WTC11 (cell line): Measurements from ENCODE around the gene ACSF3. TPM values are rescaled to one million over a fixed set of nuclear protein-coding genes. Genes with fewer than 3 reads are reported as not detected.
A peak's percentile ranks its signal among the peaks of the same experiment; 100 is the strongest.

ENCODE experiments used
- ATAC-seq: fragments of 200-7000 bp; cut with Tn5 transposase; 2 replicates; pipeline ENCODE4 v1.10.0; 2021; ENCODE audit warnings: mild to moderate bottlenecking, moderate library complexity
- CTCF ChIA-PET: fragments of 300-600 bp; sonication (Branson Sonifier 250); formaldehyde crosslinking; loops from one replicate; lab custom pipeline; 2021; ENCODE audit warnings: antibody characterized with exemption; lab: Charles Lee
- POLR2A ChIA-PET: fragments of 350-600 bp; sonication (Branson Sonifier 250); formaldehyde crosslinking; loops from one replicate; lab custom pipeline; 2021; ENCODE audit warnings: antibody characterized with exemption; lab: Charles Lee
- DNase-seq: peaks from one replicate; pipeline ENCODE4 v3.0.0; 2021; ENCODE audit warnings: low spot score
- H3K27ac Mint-ChIP-seq: 2 replicates; pipeline ENCODE4 v1.8.0; 2021; ENCODE audit warnings: mixed read lengths
- H3K27me3 Mint-ChIP-seq: 2 replicates; pipeline ENCODE4 v1.8.0; 2021; ENCODE audit warnings: low read depth, mild to moderate bottlenecking, moderate library complexity, mixed read lengths
- H3K36me3 Mint-ChIP-seq: 2 replicates; pipeline ENCODE4 v1.8.0; 2021; ENCODE audit warnings: mixed read lengths
- H3K4me1 Mint-ChIP-seq: 2 replicates; pipeline ENCODE4 v1.8.0; 2022; ENCODE audit warnings: mixed read lengths
- H3K4me3 Mint-ChIP-seq: 2 replicates; pipeline ENCODE4 v1.8.0; 2021; ENCODE audit warnings: mild to moderate bottlenecking, moderate library complexity, mixed read lengths
- H3K9me3 Mint-ChIP-seq: 2 replicates; pipeline ENCODE4 v1.8.0; 2021; ENCODE audit warnings: mixed read lengths
- ATF1 ChIP-seq: sonication (generic); formaldehyde crosslinking; IDR thresholded peaks from 2 replicates; pipeline ENCODE4 v1.8.1; 2023; ENCODE audit warnings: mild to moderate bottlenecking, moderate library complexity, missing genetic modification reagents
- CREB1 ChIP-seq: sonication (generic); formaldehyde crosslinking; IDR thresholded peaks from 2 replicates; pipeline ENCODE4 v1.8.0; 2023; ENCODE audit warnings: mild to moderate bottlenecking, missing genetic modification reagents
- EMX1 ChIP-seq: fragments of 250-450 bp; sonication (Bioruptor Pico); IDR thresholded peaks from 2 replicates; pipeline ENCODE4 v1.8.0; 2021; ENCODE audit warnings: mild to moderate bottlenecking
- FOXP1 ChIP-seq: sonication (generic); formaldehyde crosslinking; IDR thresholded peaks from 2 replicates; pipeline ENCODE4 v1.8.0; 2022; ENCODE audit warnings: missing genetic modification reagents, mild to moderate bottlenecking, moderate library complexity, borderline replicate concordance
- GABPB1 ChIP-seq: sonication (generic); formaldehyde crosslinking; IDR thresholded peaks from 2 replicates; pipeline ENCODE4 v1.8.1; 2023; ENCODE audit warnings: mild to moderate bottlenecking, missing genetic modification reagents
- GRHL2 ChIP-seq: fragments of 250-450 bp; sonication (Bioruptor Pico); IDR thresholded peaks from 2 replicates; pipeline ENCODE4 v1.8.0; 2022; ENCODE audit warnings: mild to moderate bottlenecking, moderate library complexity; ENCODE audit not compliant: insufficient replicate concordance, severe bottlenecking
- GTF2I ChIP-seq: fragments of 250-450 bp; sonication (Bioruptor Pico); conservative IDR thresholded peaks from 2 replicates; pipeline ENCODE4 v1.4.0; 2021; ENCODE audit warnings: mild to moderate bottlenecking
- HMGA2 ChIP-seq: fragments of 250-450 bp; sonication (Bioruptor Pico); IDR thresholded peaks from 2 replicates; pipeline ENCODE4 v1.4.0; 2021; ENCODE audit warnings: mild to moderate bottlenecking, moderate library complexity
- IRF2 ChIP-seq: sonication (generic); formaldehyde crosslinking; IDR thresholded peaks from 2 replicates; pipeline ENCODE4 v1.8.0; 2022; ENCODE audit warnings: low read depth, missing genetic modification reagents, borderline replicate concordance
- JUN ChIP-seq: sonication (generic); formaldehyde crosslinking; IDR thresholded peaks from 2 replicates; pipeline ENCODE4 v1.8.0; 2023; ENCODE audit warnings: mild to moderate bottlenecking, missing genetic modification reagents
- KAT7 ChIP-seq: sonication (generic); formaldehyde crosslinking; IDR thresholded peaks from 2 replicates; pipeline ENCODE4 v1.8.1; 2023; ENCODE audit warnings: missing genetic modification reagents, mild to moderate bottlenecking, borderline replicate concordance
- MXD4 ChIP-seq: fragments of 250-450 bp; sonication (Bioruptor Pico); IDR thresholded peaks from 2 replicates; pipeline ENCODE4 v1.8.0; 2021; ENCODE audit warnings: mild to moderate bottlenecking, moderate library complexity, borderline replicate concordance
- NFATC4 ChIP-seq: fragments of 250-450 bp; sonication (Bioruptor Pico); IDR thresholded peaks from 2 replicates; pipeline ENCODE4 v1.9.0; 2021; ENCODE audit warnings: mild to moderate bottlenecking
- NFE2L1 ChIP-seq: sonication (generic); formaldehyde crosslinking; IDR thresholded peaks from 2 replicates; pipeline ENCODE4 v1.8.1; 2023; ENCODE audit warnings: missing genetic modification reagents
- SMAD4 ChIP-seq: sonication (generic); formaldehyde crosslinking; IDR thresholded peaks from 2 replicates; pipeline ENCODE4 v1.8.0; 2022; ENCODE audit warnings: mild to moderate bottlenecking, missing genetic modification reagents
- TCF7 ChIP-seq: sonication (generic); formaldehyde crosslinking; IDR thresholded peaks from 2 replicates; pipeline ENCODE4 v1.8.0; 2022; ENCODE audit warnings: mild to moderate bottlenecking, low read depth, missing genetic modification reagents, moderate library complexity
- TP53 ChIP-seq: sonication (generic); formaldehyde crosslinking; IDR thresholded peaks from 2 replicates; pipeline ENCODE4 v1.8.1; 2023; ENCODE audit warnings: mild to moderate bottlenecking, missing genetic modification reagents
- ZNF138 ChIP-seq: sonication (generic); formaldehyde crosslinking; conservative IDR thresholded peaks from 2 replicates; pipeline ENCODE4 v1.8.1; 2022; ENCODE audit warnings: mild to moderate bottlenecking, moderate library complexity, missing genetic modification reagents
- ZNF232 ChIP-seq: sonication (generic); formaldehyde crosslinking; IDR thresholded peaks from 2 replicates; pipeline ENCODE4 v1.8.0; 2022; ENCODE audit warnings: mild to moderate bottlenecking, missing genetic modification reagents
- ZNF263 ChIP-seq: sonication (generic); formaldehyde crosslinking; IDR thresholded peaks from 2 replicates; pipeline ENCODE4 v1.8.1; 2022; ENCODE audit warnings: low read depth, mild to moderate bottlenecking, moderate library complexity, missing genetic modification reagents
- ZNF423 ChIP-seq: fragments of 250-450 bp; sonication (Bioruptor Pico); IDR thresholded peaks from 2 replicates; pipeline ENCODE4 v2.1.2; 2022; ENCODE audit warnings: mild to moderate bottlenecking, moderate library complexity
- total RNA-seq: library from RNA; stranded (reverse); gene quantifications from 3 replicates; pipeline ENCODE4 v1.2.3, GENCODE V29; 2021
- TF ChIP-seq, protein P1 (sequence below): fragments of 250-450 bp; sonication (Bioruptor Pico); IDR thresholded peaks from 2 replicates; pipeline ENCODE4 v1.9.0; 2021; ENCODE audit warnings: mild to moderate bottlenecking
- TF ChIP-seq, protein P2 (sequence below): sonication (generic); formaldehyde crosslinking; IDR thresholded peaks from 2 replicates; pipeline ENCODE4 v1.8.1; 2022; ENCODE audit warnings: missing genetic modification reagents, borderline replicate concordance
- TF ChIP-seq, protein P3 (sequence below): sonication (generic); formaldehyde crosslinking; IDR thresholded peaks from 2 replicates; pipeline ENCODE4 v1.8.0; 2022; ENCODE audit warnings: mild to moderate bottlenecking, missing genetic modification reagents
- TF ChIP-seq, protein P4 (sequence below): sonication (generic); formaldehyde crosslinking; IDR thresholded peaks from 2 replicates; pipeline ENCODE4 v1.8.1; 2022; ENCODE audit warnings: mild to moderate bottlenecking, moderate library complexity, missing genetic modification reagents
- TF ChIP-seq, protein P5 (sequence below): fragments of 250-450 bp; sonication (Bioruptor Pico); IDR thresholded peaks from 2 replicates; pipeline ENCODE4 v1.9.0; 2021; ENCODE audit warnings: mild to moderate bottlenecking, borderline replicate concordance
- TF ChIP-seq, protein P6 (sequence below): sonication (generic); formaldehyde crosslinking; IDR thresholded peaks from 2 replicates; pipeline ENCODE4 v1.8.1; 2023; ENCODE audit warnings: mild to moderate bottlenecking, missing genetic modification reagents, moderate library complexity

ACSF3 gene
- total RNA-seq, 1 experiment from 2014 or later: 22.9 TPM

DNA sequence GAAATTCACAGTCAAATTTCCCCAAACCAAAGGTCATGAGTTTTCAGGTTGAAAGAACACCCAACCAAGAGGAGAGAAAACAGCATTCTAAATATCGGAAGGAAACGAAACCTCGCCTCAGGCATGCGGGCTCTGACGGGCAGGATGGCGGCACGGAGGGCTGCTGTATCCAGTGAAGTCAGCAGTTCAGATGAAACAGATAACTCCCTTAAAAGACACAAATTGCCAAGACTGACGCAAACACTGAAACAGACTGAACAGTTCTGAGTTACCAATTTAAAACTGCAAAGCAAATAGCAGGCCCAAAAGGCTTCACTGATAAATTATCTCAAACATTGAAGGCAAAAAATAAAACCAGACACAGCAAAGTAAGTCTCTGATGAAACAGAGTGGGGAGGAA lies 57.3 kb downstream of the ACSF3 start (continued):
- TF ChIP-seq, protein P1, sequence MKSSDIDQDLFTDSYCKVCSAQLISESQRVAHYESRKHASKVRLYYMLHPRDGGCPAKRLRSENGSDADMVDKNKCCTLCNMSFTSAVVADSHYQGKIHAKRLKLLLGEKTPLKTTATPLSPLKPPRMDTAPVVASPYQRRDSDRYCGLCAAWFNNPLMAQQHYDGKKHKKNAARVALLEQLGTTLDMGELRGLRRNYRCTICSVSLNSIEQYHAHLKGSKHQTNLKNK (CRISPR knock-in tag): no peak
- TF ChIP-seq, protein P2, sequence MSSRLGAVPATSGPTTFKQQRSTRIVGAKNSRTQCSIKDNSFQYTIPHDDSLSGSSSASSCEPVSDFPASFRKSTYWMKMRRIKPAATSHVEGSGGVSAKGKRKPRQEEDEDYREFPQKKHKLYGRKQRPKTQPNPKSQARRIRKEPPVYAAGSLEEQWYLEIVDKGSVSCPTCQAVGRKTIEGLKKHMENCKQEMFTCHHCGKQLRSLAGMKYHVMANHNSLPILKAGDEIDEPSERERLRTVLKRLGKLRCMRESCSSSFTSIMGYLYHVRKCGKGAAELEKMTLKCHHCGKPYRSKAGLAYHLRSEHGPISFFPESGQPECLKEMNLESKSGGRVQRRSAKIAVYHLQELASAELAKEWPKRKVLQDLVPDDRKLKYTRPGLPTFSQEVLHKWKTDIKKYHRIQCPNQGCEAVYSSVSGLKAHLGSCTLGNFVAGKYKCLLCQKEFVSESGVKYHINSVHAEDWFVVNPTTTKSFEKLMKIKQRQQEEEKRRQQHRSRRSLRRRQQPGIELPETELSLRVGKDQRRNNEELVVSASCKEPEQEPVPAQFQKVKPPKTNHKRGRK (CRISPR knock-in tag): no peak
- TF ChIP-seq ZNF138 (CRISPR knock-in tag): no peak
- TF ChIP-seq TP53: no peak

DNA sequence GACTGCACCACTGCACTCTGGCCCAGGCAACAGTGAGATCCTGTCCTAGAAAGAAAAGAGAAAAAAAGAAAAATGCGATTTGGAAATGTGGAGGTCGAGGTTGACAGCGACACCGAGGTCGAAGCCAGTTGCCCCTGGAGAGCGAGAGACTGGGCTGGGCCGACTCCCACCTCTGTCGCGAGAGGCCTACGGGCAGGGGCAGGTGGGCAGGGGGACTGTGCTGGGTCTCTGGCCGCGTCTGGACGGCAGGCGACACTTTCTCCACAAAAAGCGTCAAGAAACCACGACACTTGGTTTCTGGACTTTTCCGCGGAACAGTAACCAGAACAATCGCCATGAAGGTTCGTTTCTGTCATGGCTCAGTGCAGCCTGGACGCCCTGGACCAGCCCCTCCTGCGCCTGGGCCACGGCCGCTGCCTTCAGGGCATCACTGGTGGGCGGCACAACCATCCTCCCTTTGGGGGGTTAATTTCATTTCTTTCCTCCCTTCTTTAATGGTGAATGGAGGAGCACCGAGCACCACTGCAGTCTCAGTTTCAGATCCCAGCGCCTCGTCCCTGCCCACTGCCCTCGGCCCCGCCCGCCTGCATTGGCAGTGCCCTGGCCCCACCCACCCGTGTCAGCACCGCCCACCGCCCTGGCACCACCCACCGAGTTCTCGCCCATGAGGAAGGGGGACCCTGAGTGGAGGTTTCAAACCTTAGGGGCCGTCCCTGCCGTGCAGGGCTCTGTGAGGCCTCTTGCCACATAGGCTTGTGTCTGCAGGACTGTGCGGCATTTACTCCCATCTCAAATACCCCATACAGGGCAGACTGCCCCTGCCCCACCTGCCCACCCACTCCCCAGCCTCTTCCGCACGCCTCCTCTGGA lies 59.4 kb downstream of the ACSF3 start:
- Mint-ChIP-seq H3K36me3 (peaks cover 37% of the 10 kb centered on the region), H3K4me1 (no peaks in the 10 kb centered on the region), H3K4me3 (no peak overlapping the region), H3K27me3 (peaks cover 5% of the 10 kb centered on the region; the same call in 1 of the 2 replicates), H3K27ac (peak overlapping the region; percentile 76; the same call in 1 of the 2 replicates), H3K9me3 (peaks cover 20% of the 10 kb centered on the region)
- peak; percentile 19 for ATAC-seq
- DNase-seq: no peak
- CTCF ChIA-PET: no interaction called here
- TF ChIP-seq GRHL2 (no peak), GABPB1 (CRISPR knock-in tag) (no peak), ZNF232 (CRISPR knock-in tag) (no peak), ZNF423 (no peak), CREB1 (no peak), SMAD4 (no peak), JUN (CRISPR knock-in tag) (no peak), TCF7 (CRISPR knock-in tag) (no peak), TP53 (no peak), HMGA2 (no peak), MXD4 (CRISPR knock-in tag) (no peak), KAT7 (CRISPR knock-in tag) (no peak), IRF2 (CRISPR knock-in tag) (no peak), NFATC4 (no peak), ZNF263 (CRISPR knock-in tag) (no peak), NFE2L1 (CRISPR knock-in tag) (no peak)
- TF ChIP-seq, protein P3, sequence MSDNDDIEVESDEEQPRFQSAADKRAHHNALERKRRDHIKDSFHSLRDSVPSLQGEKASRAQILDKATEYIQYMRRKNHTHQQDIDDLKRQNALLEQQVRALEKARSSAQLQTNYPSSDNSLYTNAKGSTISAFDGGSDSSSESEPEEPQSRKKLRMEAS (CRISPR knock-in tag): no peak
- TF ChIP-seq, protein P4, sequence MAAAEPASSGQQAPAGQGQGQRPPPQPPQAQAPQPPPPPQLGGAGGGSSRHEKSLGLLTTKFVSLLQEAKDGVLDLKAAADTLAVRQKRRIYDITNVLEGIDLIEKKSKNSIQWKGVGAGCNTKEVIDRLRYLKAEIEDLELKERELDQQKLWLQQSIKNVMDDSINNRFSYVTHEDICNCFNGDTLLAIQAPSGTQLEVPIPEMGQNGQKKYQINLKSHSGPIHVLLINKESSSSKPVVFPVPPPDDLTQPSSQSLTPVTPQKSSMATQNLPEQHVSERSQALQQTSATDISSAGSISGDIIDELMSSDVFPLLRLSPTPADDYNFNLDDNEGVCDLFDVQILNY (CRISPR knock-in tag): no peak
- POLR2A ChIA-PET: no interaction called here

DNA sequence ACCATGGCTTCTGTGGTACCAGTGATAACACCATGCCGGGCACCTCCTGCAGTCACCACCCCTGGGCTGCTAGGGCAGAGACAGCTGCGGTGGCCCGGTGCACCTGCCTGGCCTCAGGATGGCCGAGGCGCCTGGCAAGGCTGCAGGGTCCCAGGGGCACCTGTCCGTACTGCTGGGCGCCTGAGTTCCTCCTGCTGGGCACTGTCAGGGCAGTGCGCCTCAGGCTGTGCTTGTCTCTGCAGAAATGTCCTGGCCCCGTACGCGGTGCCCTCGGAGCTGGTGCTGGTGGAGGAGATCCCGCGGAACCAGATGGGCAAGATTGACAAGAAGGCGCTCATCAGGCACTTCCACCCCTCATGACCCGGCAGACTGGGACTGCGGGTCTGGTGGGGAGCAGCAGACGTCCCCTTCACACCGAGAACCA lies 60.2 kb downstream of the ACSF3 start:
- TF ChIP-seq, protein P5, sequence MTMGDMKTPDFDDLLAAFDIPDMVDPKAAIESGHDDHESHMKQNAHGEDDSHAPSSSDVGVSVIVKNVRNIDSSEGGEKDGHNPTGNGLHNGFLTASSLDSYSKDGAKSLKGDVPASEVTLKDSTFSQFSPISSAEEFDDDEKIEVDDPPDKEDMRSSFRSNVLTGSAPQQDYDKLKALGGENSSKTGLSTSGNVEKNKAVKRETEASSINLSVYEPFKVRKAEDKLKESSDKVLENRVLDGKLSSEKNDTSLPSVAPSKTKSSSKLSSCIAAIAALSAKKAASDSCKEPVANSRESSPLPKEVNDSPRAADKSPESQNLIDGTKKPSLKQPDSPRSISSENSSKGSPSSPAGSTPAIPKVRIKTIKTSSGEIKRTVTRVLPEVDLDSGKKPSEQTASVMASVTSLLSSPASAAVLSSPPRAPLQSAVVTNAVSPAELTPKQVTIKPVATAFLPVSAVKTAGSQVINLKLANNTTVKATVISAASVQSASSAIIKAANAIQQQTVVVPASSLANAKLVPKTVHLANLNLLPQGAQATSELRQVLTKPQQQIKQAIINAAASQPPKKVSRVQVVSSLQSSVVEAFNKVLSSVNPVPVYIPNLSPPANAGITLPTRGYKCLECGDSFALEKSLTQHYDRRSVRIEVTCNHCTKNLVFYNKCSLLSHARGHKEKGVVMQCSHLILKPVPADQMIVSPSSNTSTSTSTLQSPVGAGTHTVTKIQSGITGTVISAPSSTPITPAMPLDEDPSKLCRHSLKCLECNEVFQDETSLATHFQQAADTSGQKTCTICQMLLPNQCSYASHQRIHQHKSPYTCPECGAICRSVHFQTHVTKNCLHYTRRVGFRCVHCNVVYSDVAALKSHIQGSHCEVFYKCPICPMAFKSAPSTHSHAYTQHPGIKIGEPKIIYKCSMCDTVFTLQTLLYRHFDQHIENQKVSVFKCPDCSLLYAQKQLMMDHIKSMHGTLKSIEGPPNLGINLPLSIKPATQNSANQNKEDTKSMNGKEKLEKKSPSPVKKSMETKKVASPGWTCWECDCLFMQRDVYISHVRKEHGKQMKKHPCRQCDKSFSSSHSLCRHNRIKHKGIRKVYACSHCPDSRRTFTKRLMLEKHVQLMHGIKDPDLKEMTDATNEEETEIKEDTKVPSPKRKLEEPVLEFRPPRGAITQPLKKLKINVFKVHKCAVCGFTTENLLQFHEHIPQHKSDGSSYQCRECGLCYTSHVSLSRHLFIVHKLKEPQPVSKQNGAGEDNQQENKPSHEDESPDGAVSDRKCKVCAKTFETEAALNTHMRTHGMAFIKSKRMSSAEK (CRISPR knock-in tag): no peak
- TF ChIP-seq EMX1 (no peak), ATF1 (CRISPR knock-in tag) (no peak), GTF2I (CRISPR knock-in tag) (no peak), FOXP1 (CRISPR knock-in tag) (no peak), SMAD4 (no peak)
- TF ChIP-seq, protein P6, sequence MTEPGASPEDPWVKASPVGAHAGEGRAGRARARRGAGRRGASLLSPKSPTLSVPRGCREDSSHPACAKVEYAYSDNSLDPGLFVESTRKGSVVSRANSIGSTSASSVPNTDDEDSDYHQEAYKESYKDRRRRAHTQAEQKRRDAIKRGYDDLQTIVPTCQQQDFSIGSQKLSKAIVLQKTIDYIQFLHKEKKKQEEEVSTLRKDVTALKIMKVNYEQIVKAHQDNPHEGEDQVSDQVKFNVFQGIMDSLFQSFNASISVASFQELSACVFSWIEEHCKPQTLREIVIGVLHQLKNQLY: no peak
- ATAC-seq: 0 out of 2 replicates have a peak, but pooled peaks have one; percentile 7
- Mint-ChIP-seq H3K27me3 (peaks cover 5% of the 10 kb centered on the region), H3K4me1 (no peaks in the 10 kb centered on the region), H3K36me3 (peaks cover 33% of the 10 kb centered on the region), H3K4me3 (no peak overlapping the region), H3K9me3 (peaks cover 24% of the 10 kb centered on the region), H3K27ac (no peak overlapping the region)
- ChIA-PET CTCF (no interaction called here), POLR2A (no interaction called here)
- DNase-seq: no peak
